Naive thymus-derived CD4-positive, alpha-beta T cell (primary cell): ENCODE measurements around the gene ASXL2. TPM values are rescaled to one million over a fixed set of nuclear protein-coding genes. Genes with fewer than 3 reads are reported as not detected.

Experiments
- ATAC-seq: fragments of 150-1000 bp; cut with Tn5 transposase; 2 replicates; pipeline ENCODE4 v1.10.0; 2021; ENCODE audit warnings: mild to moderate bottlenecking, moderate library complexity
- CTCF ChIA-PET: fragments of 350-600 bp; sonication (Branson Sonifier 250); formaldehyde crosslinking; loops from one replicate; lab custom pipeline; 2021; ENCODE audit warnings: antibody characterized with exemption; lab: Charles Lee
- POLR2A ChIA-PET: fragments of 350-600 bp; sonication (Branson Sonifier 250); formaldehyde crosslinking; loops from one replicate; lab custom pipeline; 2021; ENCODE audit warnings: antibody characterized with exemption, inconsistent platforms; lab: Charles Lee
- DNase-seq, 9 donors: peaks; one replicate each; pipeline versions ENCODE4 v3.0.0 to v3.0.0-alpha.2; 2020 to 2022; ENCODE audit warnings: mixed read lengths in 1 of 9
- H3K27ac ChIP-seq: one replicate; pipeline ENCODE4 v1.7.0; 2013; ENCODE audit warnings: mild to moderate bottlenecking, low read depth, low read length, moderate library complexity
- H3K27me3 ChIP-seq, 2 donors: one replicate each; pipeline ENCODE4 v1.7.0; 2013; ENCODE audit warnings: low read length in 2 of 2, mild to moderate bottlenecking in 2 of 2, moderate library complexity in 2 of 2; ENCODE audit not compliant: control insufficient read depth in 2 of 2, insufficient read depth in 2 of 2
- H3K36me3 ChIP-seq, 3 experiments: 1 replicate in 2 of 3; 2 replicates in 1 of 3; pipeline ENCODE4 v1.7.0; 2013; ENCODE audit warnings: low read length in 3 of 3, mild to moderate bottlenecking in 3 of 3, moderate library complexity in 1 of 3; ENCODE audit not compliant: insufficient read depth in 3 of 3, control insufficient read depth in 2 of 3
- H3K4me1 ChIP-seq, 2 donors: one replicate each; pipeline ENCODE4 v1.7.0; 2013; ENCODE audit warnings: low read length in 2 of 2, mild to moderate bottlenecking in 2 of 2, moderate library complexity in 1 of 2; ENCODE audit not compliant: control insufficient read depth in 2 of 2, insufficient read depth in 2 of 2
- H3K4me3 ChIP-seq: 2 replicates; pipeline ENCODE4 v1.7.0; 2013; ENCODE audit warnings: mild to moderate bottlenecking, low read length
- H3K9me3 ChIP-seq, 3 experiments: 1 replicate in 2 of 3; 2 replicates in 1 of 3; pipeline ENCODE4 v1.7.0; 2013; ENCODE audit warnings: low read length in 3 of 3; ENCODE audit not compliant: control insufficient read depth in 2 of 3
- H3K27ac Mint-ChIP-seq, 9 donors: one replicate each; pipeline ENCODE4 v1.8.0; 2020 to 2022; ENCODE audit warnings: mixed read lengths in 9 of 9, mild to moderate bottlenecking in 8 of 9, moderate library complexity in 5 of 9, inconsistent platforms in 2 of 9
- H3K27me3 Mint-ChIP-seq, 5 donors: one replicate each; pipeline ENCODE4 v1.8.0; 2021 to 2022; ENCODE audit warnings: mixed read lengths in 5 of 5, mild to moderate bottlenecking in 1 of 5
- H3K36me3 Mint-ChIP-seq, 5 donors: one replicate each; pipeline ENCODE4 v1.8.0; 2020 to 2022; ENCODE audit warnings: mixed read lengths in 5 of 5, mild to moderate bottlenecking in 3 of 5, inconsistent platforms in 1 of 5
- H3K4me1 Mint-ChIP-seq, 7 donors: one replicate each; pipeline ENCODE4 v1.8.0; 2020 to 2022; ENCODE audit warnings: mixed read lengths in 7 of 7, mild to moderate bottlenecking in 3 of 7, inconsistent platforms in 1 of 7
- H3K4me3 Mint-ChIP-seq, 10 donors: one replicate each; pipeline ENCODE4 v1.8.0; 2020 to 2022; ENCODE audit warnings: mild to moderate bottlenecking in 10 of 10, mixed read lengths in 10 of 10, moderate library complexity in 6 of 10, inconsistent platforms in 2 of 10
- H3K9me3 Mint-ChIP-seq, 11 donors: one replicate each; pipeline ENCODE4 v1.8.0; 2020 to 2022; ENCODE audit warnings: mixed read lengths in 11 of 11, mild to moderate bottlenecking in 4 of 11, inconsistent platforms in 1 of 11, moderate library complexity in 1 of 11
- intact Hi-C, 2 donors: fragments of 100-400 bp; cut with micrococcal nuclease; formaldehyde crosslinking; loops; one replicate each; pipeline ENCODE4 v1.15.1; 2023
- polyA plus RNA-seq, 2 donors: library from polyadenylated mRNA; unstranded; fragments of 300-500 nt; fragmentation: Illumina TruSeq; gene quantifications; one replicate each; pipeline ENCODE4 v1.2.3, GENCODE V29; 2021
- total RNA-seq, 6 experiments: library from RNA in 5 of 6; stranded (reverse) in 5 of 6; gene quantifications; 1 replicate in 5 of 6; 2 replicates in 1 of 6; pipeline ENCODE4 v1.2.3 and lab custom pipeline; 2021 to 2026

ASXL2 gene
- total RNA-seq (10 to 100 TPM; 29.2 to 62.1 (median 48.5) TPM), polyA plus RNA-seq (10 to 100 TPM; 11.6 to 15.0 TPM), total RNA-seq (lab: John Stamatoyannopoulos, UW) (69.7 reads per million, percentile 78 among the genes with 10 or more reads in this experiment)

- Mint-ChIP-seq H3K4me3 (peak within 1 kb of the TSS; percentile 91 to 98 (median 97)), H3K36me3 (peaks cover 0 to 14% (median 3%) of the 10 kb centered on the region in 5 donors), H3K4me1 (peaks cover 31 to 50% (median 40%) of the 10 kb centered on the region in 7 donors), H3K27ac (peak within 1 kb of the TSS; percentile 93 to 99 (median 99)), H3K27me3 (no peaks in the 10 kb centered on the region), H3K9me3 (peaks cover 0 to 7% (median 0%) of the 10 kb centered on the region in 11 donors)
- Histone ChIP-seq H3K36me3 (peaks cover 0 to 13% (median 0%) of the 10 kb centered on the region in 3 experiments), H3K27me3 (no peaks in the 10 kb centered on the region), H3K4me1 (peaks cover 16 to 21% of the 10 kb centered on the region in 2 donors), H3K4me3 (peak within 1 kb of the TSS; percentile 94), H3K9me3 (no peaks in the 10 kb centered on the region), H3K27ac (peak within 1 kb of the TSS; percentile 99)
- POLR2A ChIA-PET, result interaction anchor here (0.5 to 3.5 kb wide), 23 partner anchors 8 to 908 kb away, joined by 3 to 20 read pairs (median 5); partner anchors contain the start of genes DTNB, KIF3C, RAB10 and SELENOI
- CTCF ChIA-PET, result interaction anchor here (0.5 to 2.6 kb wide), 9 partner anchors 8 to 272 kb away, joined by 3 to 16 read pairs (median 4); no protein-coding TSS in a partner anchor
- intact Hi-C loops, result loop anchor here (1.0 to 5.0 kb wide), 22 partner anchors 26 to 1530 kb away; partner anchors contain the start of genes CENPO (in 2 of the 2), DTNB (in 2 of the 2), KIF3C (in 2 of the 2) and PTRHD1 (in 2 of the 2)
- ATAC-seq (peak; percentile 95), DNase-seq (peak; percentile 95 to 98 (median 98))
These were observed at the start of gene ASXL2 for GRCh38 chr2:25878361-25879132. ASXL2 (minus strand) TSS chr2:25878487; CDS start chr2:25878222, 265 bp downstream.

GRCh38 chr2:25926984-25927756, 48.9 kb upstream of the ASXL2 start:
- Histone ChIP-seq H3K36me3 (peaks cover 0 to 6% (median 0%) of the 10 kb centered on the region in 3 experiments), H3K27ac (no peak overlapping the region), H3K9me3 (no peaks in the 10 kb centered on the region), H3K4me1 (no peaks in the 10 kb centered on the region), H3K4me3 (no peak overlapping the region), H3K27me3 (no peaks in the 10 kb centered on the region)
- Mint-ChIP-seq H3K4me1 (no peaks in the 10 kb centered on the region), H3K4me3 (no peak overlapping the region), H3K27me3 (peaks cover 0 to 7% (median 0%) of the 10 kb centered on the region in 5 donors), H3K9me3 (no peaks in the 10 kb centered on the region), H3K36me3 (peaks cover 0 to 16% (median 5%) of the 10 kb centered on the region in 5 donors), H3K27ac (peak overlapping the region in 1 of 9 donors; percentile 13)
- ATAC-seq (no peak), DNase-seq (no peak)
- intact Hi-C loops, result no loop called here
- ChIA-PET CTCF (no interaction called here), POLR2A (interaction anchor here (0.6 kb wide), 1 partner anchor 23 kb away, joined by 3 read pairs; no protein-coding TSS in a partner anchor)

GRCh38 chr2:25922501-25922900, 44.2 kb upstream of the ASXL2 start:
- no peaks in the 10 kb centered on the region for H3K9me3 Mint-ChIP-seq
- Histone ChIP-seq H3K4me1 (no peaks in the 10 kb centered on the region), H3K9me3 (no peaks in the 10 kb centered on the region), H3K36me3 (no peaks in the 10 kb centered on the region), H3K4me3 (no peak overlapping the region), H3K27me3 (no peaks in the 10 kb centered on the region), H3K27ac (no peak overlapping the region)
- no peaks in the 10 kb centered on the region for H3K36me3 Mint-ChIP-seq
- peaks cover 0 to 7% (median 0%) of the 10 kb centered on the region in 5 donors for H3K27me3 Mint-ChIP-seq
- ChIA-PET POLR2A (interaction anchor here (0.7 kb wide), 1 partner anchor 44 kb away, joined by 3 read pairs; no protein-coding TSS in a partner anchor), CTCF (no interaction called here)
- DNase-seq (no peak), ATAC-seq (no peak)
- no peak overlapping the region for H3K27ac Mint-ChIP-seq
- H3K4me3 Mint-ChIP-seq, result no peak overlapping the region
- no peaks in the 10 kb centered on the region for H3K4me1 Mint-ChIP-seq
- intact Hi-C loops, result no loop called here

GRCh38 chr2:25920786-25921415, 42.6 kb upstream of the ASXL2 start:
- Histone ChIP-seq H3K4me3 (no peak overlapping the region), H3K27me3 (no peaks in the 10 kb centered on the region), H3K9me3 (no peaks in the 10 kb centered on the region), H3K36me3 (no peaks in the 10 kb centered on the region), H3K4me1 (no peaks in the 10 kb centered on the region), H3K27ac (no peak overlapping the region)
- DNase-seq (no peak), ATAC-seq (no peak)
- CTCF ChIA-PET, result no interaction called here
- POLR2A ChIA-PET, result no interaction called here
- Mint-ChIP-seq H3K4me3 (no peak overlapping the region), H3K4me1 (peaks cover 6 to 11% (median 10%) of the 10 kb centered on the region in 7 donors), H3K27me3 (peaks cover 0 to 7% (median 0%) of the 10 kb centered on the region in 5 donors), H3K36me3 (no peaks in the 10 kb centered on the region), H3K27ac (no peak overlapping the region), H3K9me3 (no peaks in the 10 kb centered on the region)
- intact Hi-C loops, result no loop called here

GRCh38 chr2:25920336-25920735, 42.0 kb upstream of the ASXL2 start:
- peaks cover 0 to 7% (median 0%) of the 10 kb centered on the region in 5 donors for H3K27me3 Mint-ChIP-seq
- no peaks in the 10 kb centered on the region for H3K9me3 ChIP-seq
- ATAC-seq, result no peak
- peaks cover 6 to 12% (median 10%) of the 10 kb centered on the region in 7 donors for H3K4me1 Mint-ChIP-seq
- no peak for DNase-seq
- POLR2A ChIA-PET, result no interaction called here
- H3K27ac Mint-ChIP-seq, result no peak overlapping the region
- H3K4me1 ChIP-seq, result no peaks in the 10 kb centered on the region
- H3K4me3 Mint-ChIP-seq, result no peak overlapping the region
- H3K9me3 Mint-ChIP-seq, result no peaks in the 10 kb centered on the region
- H3K36me3 ChIP-seq, result no peaks in the 10 kb centered on the region
- H3K27ac ChIP-seq, result no peak overlapping the region
- CTCF ChIA-PET, result no interaction called here
- H3K36me3 Mint-ChIP-seq, result no peaks in the 10 kb centered on the region
- H3K4me3 ChIP-seq, result no peak overlapping the region
- no peaks in the 10 kb centered on the region for H3K27me3 ChIP-seq
- intact Hi-C loops, result no loop called here

- H3K4me3 ChIP-seq, result no peak overlapping the region
- H3K36me3 ChIP-seq, result no peaks in the 10 kb centered on the region
- no peaks in the 10 kb centered on the region for H3K4me1 ChIP-seq
- H3K36me3 Mint-ChIP-seq, result no peaks in the 10 kb centered on the region
- no peak overlapping the region for H3K27ac ChIP-seq
- H3K27me3 Mint-ChIP-seq, result peaks cover 0 to 5% (median 0%) of the 10 kb centered on the region in 5 donors
- ATAC-seq (no peak), DNase-seq (no peak)
- H3K4me1 Mint-ChIP-seq, result peaks cover 7 to 23% (median 17%) of the 10 kb centered on the region in 7 donors
- no peak overlapping the region for H3K27ac Mint-ChIP-seq
- ChIA-PET CTCF (no interaction called here), POLR2A (no interaction called here)
- H3K9me3 Mint-ChIP-seq, result no peaks in the 10 kb centered on the region
- no peaks in the 10 kb centered on the region for H3K27me3 ChIP-seq
- intact Hi-C loops, result loop anchor here in 1 of 2 donors (2.0 kb wide), 1 partner anchor 39 kb away; the partner anchor contains the start of gene ASXL2
- no peaks in the 10 kb centered on the region for H3K9me3 ChIP-seq
- H3K4me3 Mint-ChIP-seq, result peak overlapping the region in 1 of 10 donors; percentile 19
These were observed 39.5 kb upstream of the ASXL2 start for GRCh38 chr2:25917832-25918231.
